SK-N-SH (cell line): ENCODE results near the gene PPP4R3A. TPM values are rescaled to one million over a fixed set of nuclear protein-coding genes. Genes with fewer than 3 reads are reported as not detected.

Experiments used
- CTCF ChIA-PET: fragments of 300-600, 350-600 bp; formaldehyde crosslinking; extraction: SDS; loops from one replicate; lab custom pipeline; 2021; lab: Yijun Ruan, JAX
- POLR2A ChIA-PET: fragments of 350-600 bp; sonication (Branson Sonifier 250); formaldehyde crosslinking; extraction: SDS; loops from one replicate; lab custom pipeline; 2020; ENCODE audit warnings: antibody characterized with exemption, inconsistent platforms; lab: Yijun Ruan, JAX
- DNase-seq: peaks from one replicate; pipeline ENCODE4 v3.0.0; 2012
- H2AFZ ChIP-seq: fragments of 200-600 bp; sonication (generic); 2 replicates; pipeline ENCODE4 v1.8.1; 2016; ENCODE audit warnings: antibody characterized with exemption, mild to moderate bottlenecking, low read depth
- H3F3A ChIP-seq: fragments of 200-600 bp; sonication (generic); replicated peaks from 2 replicates; pipeline ENCODE3; 2016; ENCODE audit warnings: antibody characterized with exemption, mild to moderate bottlenecking; ENCODE audit not compliant: insufficient read depth
- H3K27ac ChIP-seq, 2 experiments: fragments of 200-500 bp in 1 of 2; fragments of 200-600 bp in 1 of 2; sonication (Bioruptor generic) in 1 of 2; sonication (generic), shearing (Covaris generic) in 1 of 2; 2 replicates each; pipeline versions ENCODE4 v1.5.1 to v1.6.1; 2014 to 2016; ENCODE audit warnings: low read depth in 2 of 2, inconsistent platforms in 1 of 2, low read length in 1 of 2, mild to moderate bottlenecking in 1 of 2, mixed read lengths in 1 of 2
- H3K27me3 ChIP-seq: fragments of 200-600 bp; sonication (generic), shearing (Covaris generic); 2 replicates; pipeline ENCODE4 v1.6.1; 2016; ENCODE audit warnings: mixed run types; ENCODE audit not compliant: insufficient read depth
- H3K36me3 ChIP-seq, 2 experiments: fragments of 200-500 bp in 1 of 2; fragments of 200-600 bp in 1 of 2; sonication (Bioruptor generic) in 1 of 2; sonication (generic) in 1 of 2; replicated peaks in 1 of 2; 2 replicates each; pipeline versions ENCODE3 to v1.5.1; 2014 to 2016; ENCODE audit warnings: low read length in 1 of 2, mild to moderate bottlenecking in 1 of 2; ENCODE audit not compliant: insufficient read depth in 2 of 2, control insufficient read depth in 1 of 2
- H3K4me1 ChIP-seq, 2 experiments: fragments of 200-500 bp in 1 of 2; fragments of 200-600 bp in 1 of 2; sonication (Bioruptor generic) in 1 of 2; sonication (generic), shearing (Covaris generic) in 1 of 2; 2 replicates each; pipeline versions ENCODE4 v1.5.1 to v1.6.1; 2014 to 2016; ENCODE audit warnings: low read depth in 1 of 2, low read length in 1 of 2, mixed run types in 1 of 2; ENCODE audit not compliant: insufficient read depth in 2 of 2, control insufficient read depth in 1 of 2
- H3K4me2 ChIP-seq: fragments of 200-600 bp; sonication (generic), shearing (Covaris generic); 2 replicates; pipeline ENCODE4 v1.6.1; 2017; ENCODE audit warnings: mixed run types
- H3K4me3 ChIP-seq, 2 experiments: fragments of 200-500 bp in 1 of 2; fragments of 200-600 bp in 1 of 2; sonication (Bioruptor generic) in 1 of 2; sonication (generic), shearing (Covaris generic) in 1 of 2; 2 replicates each; pipeline versions ENCODE4 v1.5.1 to v1.8.1; 2014 to 2016; ENCODE audit warnings: low read depth in 2 of 2, inconsistent platforms in 1 of 2, low read length in 1 of 2, mild to moderate bottlenecking in 1 of 2, mixed read lengths in 1 of 2, moderate library complexity in 1 of 2
- H3K79me2 ChIP-seq: fragments of 200-600 bp; sonication (generic); 2 replicates; pipeline ENCODE4 v1.8.1; 2017; ENCODE audit warnings: mild to moderate bottlenecking; ENCODE audit not compliant: insufficient read depth
- H3K9ac ChIP-seq: fragments of 200-600 bp; sonication (generic); 2 replicates; pipeline ENCODE4 v1.6.1; 2017; ENCODE audit warnings: mixed run types
- H3K9me2 ChIP-seq: fragments of 200-600 bp; sonication (generic); 2 replicates; pipeline ENCODE4 v1.6.1; 2017; ENCODE audit warnings: mixed run types
- H3K9me3 ChIP-seq: fragments of 200-600 bp; sonication (generic); 2 replicates; pipeline ENCODE4 v1.6.1; 2017; ENCODE audit warnings: mixed run types, mild to moderate bottlenecking, moderate library complexity
- H4K20me1 ChIP-seq: fragments of 200-600 bp; sonication (generic); 2 replicates; pipeline ENCODE4 v1.6.1; 2017; ENCODE audit warnings: mild to moderate bottlenecking, mixed run types; ENCODE audit not compliant: insufficient read depth
- CHD2 ChIP-seq: fragments of 150-350 bp; IDR thresholded peaks from 2 replicates; pipeline ENCODE4 v1.6.1; 2018; ENCODE audit warnings: low read length; ENCODE audit not compliant: partially characterized antibody
- EZH2phosphoT487 ChIP-seq: fragments of 200-600 bp; sonication (generic); IDR thresholded peaks from 2 replicates; pipeline ENCODE4 v1.6.1; 2017; ENCODE audit warnings: low read depth, mixed run types, mild to moderate bottlenecking, antibody characterized with exemption, moderate library complexity, borderline replicate concordance
- FOSL2 ChIP-seq: IDR thresholded peaks from 2 replicates; pipeline ENCODE4 v1.4.0; 2012; ENCODE audit warnings: low read depth, mild to moderate bottlenecking, moderate library complexity, borderline replicate concordance
- FOXM1 ChIP-seq: IDR thresholded peaks from 2 replicates; pipeline ENCODE4 v1.4.0; 2012; ENCODE audit warnings: low read depth, mild to moderate bottlenecking
- GABPA ChIP-seq: IDR thresholded peaks from 2 replicates; pipeline ENCODE4 v1.4.0; 2012; ENCODE audit warnings: low read depth, mild to moderate bottlenecking
- GATA2 ChIP-seq: sonication (generic); formaldehyde crosslinking; IDR thresholded peaks from 2 replicates; pipeline ENCODE4 v1.5.0; 2020; ENCODE audit warnings: mild to moderate bottlenecking, missing genetic modification reagents
- JUND ChIP-seq: IDR thresholded peaks from 2 replicates; pipeline ENCODE4 v1.4.0; 2012
- MXI1 ChIP-seq: IDR thresholded peaks from 2 replicates; pipeline ENCODE4 v1.6.1; 2012; ENCODE audit warnings: mild to moderate bottlenecking, low read depth, low read length, improper control_type of control experiment
- NRF1 ChIP-seq: IDR thresholded peaks from 2 replicates; pipeline ENCODE4 v1.6.1; 2012; ENCODE audit warnings: low read depth, mild to moderate bottlenecking, low read length
- RFX5 ChIP-seq: IDR thresholded peaks from 2 replicates; pipeline ENCODE4 v1.6.1; 2012; ENCODE audit warnings: mild to moderate bottlenecking, improper control_type of control experiment, low read length
- SIN3A ChIP-seq: IDR thresholded peaks from 2 replicates; pipeline ENCODE4 v1.6.1; 2012; ENCODE audit warnings: low read depth, mild to moderate bottlenecking, low read length, moderate library complexity, borderline replicate concordance
- SMC3 ChIP-seq: IDR thresholded peaks from 2 replicates; pipeline ENCODE4 v1.6.1; 2012; ENCODE audit warnings: low read depth, low read length, improper control_type of control experiment
- TAF1 ChIP-seq: IDR thresholded peaks from 2 replicates; pipeline ENCODE4 v1.6.1; 2012; ENCODE audit warnings: low read depth, mild to moderate bottlenecking, low read length, moderate library complexity, borderline replicate concordance
- TCF12 ChIP-seq: IDR thresholded peaks from 2 replicates; pipeline ENCODE4 v1.4.0; 2012
- TEAD4 ChIP-seq: IDR thresholded peaks from 2 replicates; pipeline ENCODE4 v1.4.0; 2012; ENCODE audit warnings: mild to moderate bottlenecking, borderline replicate concordance; ENCODE audit not compliant: insufficient read depth
- USF2 ChIP-seq: fragments of 150-350 bp; IDR thresholded peaks from 2 replicates; pipeline ENCODE4 v1.6.1; 2017; ENCODE audit warnings: antibody characterized with exemption, low read length, low read depth, borderline replicate concordance
- WGBS: methylation state at CpG from one replicate; pipeline ENCODE4 v1.1.6; 2017; ENCODE audit warnings: low lambda C conversion rate; 5-methylcytosine and 5-hydroxymethylcytosine counted together
- polyA plus RNA-seq, 3 experiments: library from polyadenylated mRNA; depleted of rRNA; stranded (reverse); fragments of >200 nt; gene quantifications; 2 replicates each; pipeline ENCODE4 v1.2.3, GENCODE V29; 2012
- TF ChIP-seq, protein P1 (sequence below): IDR thresholded peaks from 2 replicates; pipeline ENCODE4 v1.4.0; 2012; ENCODE audit warnings: low read depth, borderline replicate concordance
- TF ChIP-seq, protein P2 (sequence below): IDR thresholded peaks from 2 replicates; pipeline ENCODE4 v1.6.1; 2012; ENCODE audit warnings: mild to moderate bottlenecking, low read depth, low read length, moderate library complexity
- TF ChIP-seq, protein P3 (sequence below): fragments of 150-350 bp; IDR thresholded peaks from 2 replicates; pipeline ENCODE4 v1.6.1; 2016; ENCODE audit warnings: mild to moderate bottlenecking, low read depth, low read length

The PPP4R3A gene
- polyA plus RNA-seq, 1 of the 3 experiments (the other 2 are of a cell fraction), result 34.9 TPM

GRCh38 chr14:91419451-91419850, 90.7 kb downstream of the PPP4R3A start:
- no peaks in the 10 kb centered on the region for H3K79me2 ChIP-seq
- H2AFZ ChIP-seq, result no peak overlapping the region
- no peaks in the 10 kb centered on the region for H3K9me3 ChIP-seq
- H3K4me3 ChIP-seq, result no peak overlapping the region
- H3K4me2 ChIP-seq, result no peak overlapping the region
- ChIA-PET CTCF (interaction anchor here (0.6 to 13.5 kb wide), 12 partner anchors 11 to 254 kb away, joined by 3 to 300 read pairs (median 8); no protein-coding TSS in a partner anchor), POLR2A (no interaction called here)
- H3K9me2 ChIP-seq, result no peaks in the 10 kb centered on the region
- H3K4me1 ChIP-seq, result peaks cover 0 to 20% of the 10 kb centered on the region in 2 experiments; a peak in 2 of 4 replicates
- WGBS, result 20% methylated on average over 3 of the region's 3 CpGs
- H3F3A ChIP-seq, result peaks cover 3% of the 10 kb centered on the region
- H3K27me3 ChIP-seq, result peaks cover 15% of the 10 kb centered on the region
- TF ChIP-seq CHD2 (no peak), EZH2phosphoT487 (no peak), TCF12 (no peak), TAF1 (no peak), JUND (no peak), USF2 (no peak), GATA2 (CRISPR knock-in tag) (no peak), FOXM1 (no peak)
- TF ChIP-seq, protein P1, sequence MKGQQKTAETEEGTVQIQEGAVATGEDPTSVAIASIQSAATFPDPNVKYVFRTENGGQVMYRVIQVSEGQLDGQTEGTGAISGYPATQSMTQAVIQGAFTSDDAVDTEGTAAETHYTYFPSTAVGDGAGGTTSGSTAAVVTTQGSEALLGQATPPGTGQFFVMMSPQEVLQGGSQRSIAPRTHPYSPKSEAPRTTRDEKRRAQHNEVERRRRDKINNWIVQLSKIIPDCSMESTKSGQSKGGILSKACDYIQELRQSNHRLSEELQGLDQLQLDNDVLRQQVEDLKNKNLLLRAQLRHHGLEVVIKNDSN, result no peak
- H3K36me3 ChIP-seq, result no peaks in the 10 kb centered on the region
- no peak for DNase-seq
- H3K27ac ChIP-seq, result no peak overlapping the region
- H3K9ac ChIP-seq, result no peak overlapping the region
- no peaks in the 10 kb centered on the region for H4K20me1 ChIP-seq

GRCh38 chr14:91419044-91419397, 91.1 kb downstream of the PPP4R3A start:
- H3K4me2 ChIP-seq, result peak overlapping the region; percentile 67

More at GRCh38 chr14:91419044-91419397, 91.1 kb downstream of the PPP4R3A start:
- peaks cover 3% of the 10 kb centered on the region for H3F3A ChIP-seq
- no peaks in the 10 kb centered on the region for H4K20me1 ChIP-seq
- H3K79me2 ChIP-seq, result no peaks in the 10 kb centered on the region
- H3K9me3 ChIP-seq, result no peaks in the 10 kb centered on the region
- peaks cover 0 to 20% of the 10 kb centered on the region in 2 experiments; a peak in 2 of 4 replicates for H3K4me1 ChIP-seq
- no peak overlapping the region for H3K9ac ChIP-seq
- POLR2A ChIA-PET, result interaction anchor here (1.0 kb wide), 2 partner anchors 91 to 94 kb away, joined by 3 read pairs; partner anchors contain the start of gene PPP4R3A
- H3K27me3 ChIP-seq, result peaks cover 15% of the 10 kb centered on the region
- CTCF ChIA-PET, result interaction anchor here (0.6 to 13.5 kb wide), 19 partner anchors 10 to 254 kb away, joined by 3 to 300 read pairs (median 4); no protein-coding TSS in a partner anchor
- WGBS, result 60% methylated on average over 12 of the region's 12 CpGs
- peak overlapping the region in 1 of 2 experiments; percentile 58; a peak in 1 of 4 replicates for H3K4me3 ChIP-seq
- no peak overlapping the region for H3K27ac ChIP-seq
- DNase-seq, result no peak
- peak overlapping the region; percentile 76; the same call in 1 of the 2 replicates for H2AFZ ChIP-seq
- H3K9me2 ChIP-seq, result no peaks in the 10 kb centered on the region
- TF ChIP-seq EZH2phosphoT487, result no peak
- TF ChIP-seq SIN3A, result no peak
- TF ChIP-seq, protein P2, sequence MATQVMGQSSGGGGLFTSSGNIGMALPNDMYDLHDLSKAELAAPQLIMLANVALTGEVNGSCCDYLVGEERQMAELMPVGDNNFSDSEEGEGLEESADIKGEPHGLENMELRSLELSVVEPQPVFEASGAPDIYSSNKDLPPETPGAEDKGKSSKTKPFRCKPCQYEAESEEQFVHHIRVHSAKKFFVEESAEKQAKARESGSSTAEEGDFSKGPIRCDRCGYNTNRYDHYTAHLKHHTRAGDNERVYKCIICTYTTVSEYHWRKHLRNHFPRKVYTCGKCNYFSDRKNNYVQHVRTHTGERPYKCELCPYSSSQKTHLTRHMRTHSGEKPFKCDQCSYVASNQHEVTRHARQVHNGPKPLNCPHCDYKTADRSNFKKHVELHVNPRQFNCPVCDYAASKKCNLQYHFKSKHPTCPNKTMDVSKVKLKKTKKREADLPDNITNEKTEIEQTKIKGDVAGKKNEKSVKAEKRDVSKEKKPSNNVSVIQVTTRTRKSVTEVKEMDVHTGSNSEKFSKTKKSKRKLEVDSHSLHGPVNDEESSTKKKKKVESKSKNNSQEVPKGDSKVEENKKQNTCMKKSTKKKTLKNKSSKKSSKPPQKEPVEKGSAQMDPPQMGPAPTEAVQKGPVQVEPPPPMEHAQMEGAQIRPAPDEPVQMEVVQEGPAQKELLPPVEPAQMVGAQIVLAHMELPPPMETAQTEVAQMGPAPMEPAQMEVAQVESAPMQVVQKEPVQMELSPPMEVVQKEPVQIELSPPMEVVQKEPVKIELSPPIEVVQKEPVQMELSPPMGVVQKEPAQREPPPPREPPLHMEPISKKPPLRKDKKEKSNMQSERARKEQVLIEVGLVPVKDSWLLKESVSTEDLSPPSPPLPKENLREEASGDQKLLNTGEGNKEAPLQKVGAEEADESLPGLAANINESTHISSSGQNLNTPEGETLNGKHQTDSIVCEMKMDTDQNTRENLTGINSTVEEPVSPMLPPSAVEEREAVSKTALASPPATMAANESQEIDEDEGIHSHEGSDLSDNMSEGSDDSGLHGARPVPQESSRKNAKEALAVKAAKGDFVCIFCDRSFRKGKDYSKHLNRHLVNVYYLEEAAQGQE, result no peak
- TF ChIP-seq TEAD4, result no peak
- no peak for TF ChIP-seq FOXM1
- TF ChIP-seq SMC3, result no peak
- no peak for TF ChIP-seq NRF1
- no peak for TF ChIP-seq FOSL2
- no peak for TF ChIP-seq USF2
- no peak for TF ChIP-seq GATA2 (CRISPR knock-in tag)
- TF ChIP-seq GABPA, result no peak
- TF ChIP-seq, protein P3, sequence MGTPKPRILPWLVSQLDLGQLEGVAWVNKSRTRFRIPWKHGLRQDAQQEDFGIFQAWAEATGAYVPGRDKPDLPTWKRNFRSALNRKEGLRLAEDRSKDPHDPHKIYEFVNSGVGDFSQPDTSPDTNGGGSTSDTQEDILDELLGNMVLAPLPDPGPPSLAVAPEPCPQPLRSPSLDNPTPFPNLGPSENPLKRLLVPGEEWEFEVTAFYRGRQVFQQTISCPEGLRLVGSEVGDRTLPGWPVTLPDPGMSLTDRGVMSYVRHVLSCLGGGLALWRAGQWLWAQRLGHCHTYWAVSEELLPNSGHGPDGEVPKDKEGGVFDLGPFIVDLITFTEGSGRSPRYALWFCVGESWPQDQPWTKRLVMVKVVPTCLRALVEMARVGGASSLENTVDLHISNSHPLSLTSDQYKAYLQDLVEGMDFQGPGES, result no peak
- TF ChIP-seq RFX5, result no peak
- no peak for TF ChIP-seq MXI1
- no peaks in the 10 kb centered on the region for H3K36me3 ChIP-seq
